Ramos (cell line): Measurements from ENCODE around the gene SYNPO2.
"Not testable (repeated sequence)": the region's sequence is repeated elsewhere in the genome, so short reads cannot be mapped to it uniquely, and the experiment has no call there.

ENCODE experiments used
- in situ Hi-C: fragments of 300-500 bp; cut with MboI; formaldehyde crosslinking; loops from one replicate; pipeline ENCODE4 v1.14.3; 2022; ENCODE audit warnings: low sequenced_read_pairs; ENCODE audit not compliant: unreplicated experiment

SYNPO2 gene

GRCh38 chr4:118888666-118889311 lies at the start of gene SYNPO2:
SYNPO2 (plus strand) TSS chr4:118888854; CDS start chr4:118889037, 183 bp downstream.
- in situ Hi-C loops: no loop called here

- in situ Hi-C loops: no loop called here
Measured at GRCh38 chr4:118839221-118839927, 49.3 kb upstream of the SYNPO2 start.

- in situ Hi-C loops: no loop called here
Measured at GRCh38 chr4:118842055-118842454, 46.6 kb upstream of the SYNPO2 start.

GRCh38 chr4:118843237-118843636 lies 45.4 kb upstream of the SYNPO2 start:
- in situ Hi-C loops: no loop called here

- in situ Hi-C loops: no loop called here
Measured at GRCh38 chr4:118845552-118846050, 43.1 kb upstream of the SYNPO2 start.

GRCh38 chr4:118846979-118847378 lies 41.7 kb upstream of the SYNPO2 start:
- in situ Hi-C loops: no loop called here

- in situ Hi-C loops: no loop called here
Measured at GRCh38 chr4:118848242-118848641, 40.4 kb upstream of the SYNPO2 start.

GRCh38 chr4:118848901-118849300 lies 39.8 kb upstream of the SYNPO2 start:
- in situ Hi-C loops: no loop called here

GRCh38 chr4:118849867-118850487 lies 38.7 kb upstream of the SYNPO2 start:
- in situ Hi-C loops: no loop called here

GRCh38 chr4:118850488-118851173 lies 38.0 kb upstream of the SYNPO2 start:
- in situ Hi-C loops: no loop called here

- in situ Hi-C loops: no loop called here
Measured at GRCh38 chr4:118857760-118858159, 30.9 kb upstream of the SYNPO2 start.

- in situ Hi-C loops: no loop called here
Measured at GRCh38 chr4:118858779-118859178, 29.9 kb upstream of the SYNPO2 start.

- in situ Hi-C loops: no loop called here
Measured at GRCh38 chr4:118865091-118865708, 23.5 kb upstream of the SYNPO2 start.

GRCh38 chr4:118866442-118866841 lies 22.2 kb upstream of the SYNPO2 start:
- in situ Hi-C loops: no loop called here

GRCh38 chr4:118867311-118868067 lies 21.2 kb upstream of the SYNPO2 start:
- in situ Hi-C loops: no loop called here

- in situ Hi-C loops: no loop called here
Measured at GRCh38 chr4:118869808-118870342, 18.8 kb upstream of the SYNPO2 start.

GRCh38 chr4:118872181-118872580 lies 16.5 kb upstream of the SYNPO2 start:
- in situ Hi-C loops: no loop called here

- in situ Hi-C loops: no loop called here
Measured at GRCh38 chr4:118877797-118878196, 10.9 kb upstream of the SYNPO2 start.

- in situ Hi-C loops: not testable (repeated sequence)
Measured at GRCh38 chr4:118878507-118878906, 10.1 kb upstream of the SYNPO2 start.
